Mesodermal cell (in vitro differentiated cells): ENCODE data around the gene RTKN2.
"Not testable (repeated sequence)": the region's sequence is repeated elsewhere in the genome, so short reads cannot be mapped to it uniquely, and the experiment has no call there.

ENCODE experiments used
- H3K27ac ChIP-seq: 2 replicates; pipeline ENCODE4 v1.7.0; 2013; ENCODE audit warnings: mild to moderate bottlenecking, low read depth, low read length, moderate library complexity; ENCODE audit not compliant: severe bottlenecking
- H3K36me3 ChIP-seq: 2 replicates; pipeline ENCODE4 v1.7.1; 2013; ENCODE audit warnings: mild to moderate bottlenecking, low read length, moderate library complexity; ENCODE audit not compliant: control insufficient read depth, insufficient read depth
- H3K4me1 ChIP-seq: one replicate; pipeline ENCODE4 v1.7.1; 2013; ENCODE audit warnings: mild to moderate bottlenecking, low read length; ENCODE audit not compliant: insufficient read depth, control insufficient read depth, poor library complexity, severe bottlenecking
- H3K4me3 ChIP-seq: 2 replicates; pipeline ENCODE4 v1.7.0; 2013; ENCODE audit warnings: low read length, control low read depth, mild to moderate bottlenecking; ENCODE audit not compliant: insufficient read depth, poor library complexity, severe bottlenecking; ENCODE audit errors: extremely low read depth
- H3K9me3 ChIP-seq: 2 replicates; pipeline ENCODE4 v1.7.1; 2013; ENCODE audit warnings: mild to moderate bottlenecking, low read length, moderate library complexity; ENCODE audit not compliant: control insufficient read depth
- WGBS, 2 experiments: methylation state at CpG; one replicate each; pipeline ENCODE4 v1.1.5; 2013; ENCODE audit warnings: missing lambda C conversion rate in 2 of 2; ENCODE audit not compliant: insufficient coverage in 2 of 2; 5-methylcytosine and 5-hydroxymethylcytosine counted together

Gene RTKN2

DNA sequence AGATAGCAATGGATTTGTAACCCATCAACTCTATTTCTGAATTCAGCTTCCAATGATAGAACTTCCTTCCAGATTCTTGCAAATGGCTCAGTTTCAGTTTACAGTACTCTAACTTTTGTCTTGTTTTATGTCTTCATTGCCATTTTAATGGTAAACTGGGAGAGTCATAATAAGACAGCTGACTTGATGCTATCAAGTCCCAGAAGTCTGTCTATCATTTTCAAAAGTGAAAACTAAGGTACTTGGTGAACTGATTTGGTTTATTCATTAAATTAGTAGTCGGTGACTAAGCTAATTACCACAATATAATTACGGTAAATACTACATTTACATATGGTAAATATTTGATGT is 25.0 kb downstream of the RTKN2 start:
- WGBS, 2 experiments = no CpG with 5 or more reads among the region's 2 CpGs
- no peaks in the 10 kb centered on the region for H3K4me1 ChIP-seq
- no peak overlapping the region for H3K27ac ChIP-seq
- no peaks in the 10 kb centered on the region for H3K36me3 ChIP-seq
- H3K9me3 ChIP-seq = no peaks in the 10 kb centered on the region
- no peak overlapping the region for H3K4me3 ChIP-seq

DNA sequence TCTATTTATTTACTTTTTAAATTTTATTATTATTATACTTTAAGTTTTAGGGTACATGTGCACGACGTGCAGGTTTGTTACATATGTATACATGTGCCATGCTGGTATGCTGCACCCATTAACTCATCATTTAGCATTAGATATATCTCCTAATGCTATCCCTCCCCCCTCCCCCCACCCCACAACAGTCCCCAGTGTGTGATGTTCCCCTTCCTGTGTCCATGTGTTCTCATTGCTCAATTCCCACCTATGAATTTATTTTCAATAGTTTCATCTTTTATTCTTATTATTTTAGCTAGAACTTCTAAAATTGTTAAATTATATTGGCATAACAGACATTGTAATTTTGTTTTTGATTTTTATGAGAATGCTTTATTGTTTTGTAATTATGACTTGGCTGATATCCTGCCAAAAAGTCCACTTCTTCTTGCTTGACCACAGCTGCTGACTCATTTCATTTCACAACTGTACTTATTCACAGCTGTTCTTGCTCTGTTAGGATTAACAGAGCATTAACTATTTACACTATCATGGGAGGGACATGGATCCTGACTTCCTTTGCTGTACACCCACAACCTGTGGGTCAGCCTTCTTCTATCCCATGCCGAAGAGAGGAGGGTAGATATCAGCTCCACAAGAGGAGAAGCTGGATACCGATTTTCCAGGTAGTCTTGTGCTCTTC is 25.5 kb downstream of the RTKN2 start:
- WGBS, 2 experiments = 100% methylated on average over 2 of the region's 4 CpGs
- H3K36me3 ChIP-seq, H3K4me1 ChIP-seq, H3K27ac ChIP-seq, H3K4me3 ChIP-seq, H3K9me3 ChIP-seq: not testable (repeated sequence)

GRCh38 chr10:62241521-62241920 is 27.1 kb downstream of the RTKN2 start:
- H3K9me3 ChIP-seq, H3K27ac ChIP-seq, H3K36me3 ChIP-seq, H3K4me1 ChIP-seq, H3K4me3 ChIP-seq: not testable (repeated sequence)
- WGBS, 2 experiments = 95% methylated on average over 4 of the region's 4 CpGs; no CpG with 5 or more reads in 1 of the 2 experiments

GRCh38 chr10:62239994-62240393 is 28.6 kb downstream of the RTKN2 start:
- no peak overlapping the region for H3K27ac ChIP-seq
- H3K4me3 ChIP-seq = no peak overlapping the region
- H3K9me3 ChIP-seq = no peaks in the 10 kb centered on the region
- no CpG with 5 or more reads among the region's 5 CpGs for WGBS, 2 experiments
- H3K36me3 ChIP-seq = no peaks in the 10 kb centered on the region
- no peaks in the 10 kb centered on the region for H3K4me1 ChIP-seq

DNA sequence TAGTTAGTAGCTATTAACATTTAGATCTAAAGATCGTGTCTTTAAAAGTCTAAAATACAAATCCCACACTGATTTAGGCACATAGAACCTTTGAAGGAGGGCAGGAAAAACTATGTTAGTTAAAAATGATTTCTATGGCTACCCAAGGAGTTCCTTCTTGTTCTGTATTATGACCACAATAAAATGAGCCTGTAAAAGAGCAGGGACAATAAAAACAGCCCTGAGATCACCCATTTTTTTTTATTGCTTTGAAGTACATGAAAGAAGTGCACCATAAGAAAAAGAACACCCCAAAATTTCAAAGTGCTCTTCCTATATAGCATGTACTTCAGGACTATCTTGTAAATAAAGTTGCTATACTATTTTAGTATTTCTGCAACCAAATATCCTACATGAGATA is 29.8 kb downstream of the RTKN2 start:
- no peak overlapping the region for H3K27ac ChIP-seq
- H3K4me3 ChIP-seq = no peak overlapping the region
- peaks cover 7% of the 10 kb centered on the region for H3K4me1 ChIP-seq
- no peaks in the 10 kb centered on the region for H3K9me3 ChIP-seq
- WGBS, 2 experiments = no CpG with 5 or more reads among the region's 1 CpG
- H3K36me3 ChIP-seq = no peaks in the 10 kb centered on the region

- Histone ChIP-seq H3K4me1 (peaks cover 7% of the 10 kb centered on the region), H3K9me3 (no peaks in the 10 kb centered on the region), H3K27ac (no peak overlapping the region), H3K4me3 (no peak overlapping the region), H3K36me3 (no peaks in the 10 kb centered on the region)
Observed at GRCh38 chr10:62237966-62238365, 30.7 kb downstream of the RTKN2 start.

DNA sequence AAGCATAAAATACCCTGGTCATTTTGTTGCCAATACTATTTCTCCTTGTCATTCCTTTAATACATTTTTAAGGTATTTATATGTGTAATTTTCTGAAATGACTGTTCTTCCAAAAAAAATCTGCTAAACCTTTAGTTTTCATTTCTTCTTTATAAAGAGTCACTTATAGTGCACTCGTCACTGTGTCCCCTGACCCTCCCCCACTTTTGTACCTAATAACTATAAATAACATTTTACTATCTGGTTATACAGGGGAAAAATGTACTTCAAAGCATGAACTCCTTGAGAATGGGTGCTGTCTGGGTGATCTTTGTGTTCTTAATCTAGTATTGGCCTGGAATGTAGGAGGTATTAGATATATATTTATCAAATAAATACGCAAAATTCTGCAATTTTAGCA is 31.1 kb downstream of the RTKN2 start:
- H3K4me1 ChIP-seq = peaks cover 7% of the 10 kb centered on the region
- H3K36me3 ChIP-seq = no peaks in the 10 kb centered on the region
- WGBS, 2 experiments = no CpG with 5 or more reads among the region's 2 CpGs
- no peak overlapping the region for H3K4me3 ChIP-seq
- no peak overlapping the region for H3K27ac ChIP-seq
- H3K9me3 ChIP-seq = no peaks in the 10 kb centered on the region

GRCh38 chr10:62234077-62234605 is 34.5 kb downstream of the RTKN2 start:
- no peak overlapping the region for H3K4me3 ChIP-seq
- H3K27ac ChIP-seq = no peak overlapping the region
- H3K4me1 ChIP-seq = peaks cover 7% of the 10 kb centered on the region
- no peaks in the 10 kb centered on the region for H3K9me3 ChIP-seq
- 71 to 94% methylated on average over 1 to 2 of the region's 2 CpGs for WGBS, 2 experiments
- no peaks in the 10 kb centered on the region for H3K36me3 ChIP-seq

DNA sequence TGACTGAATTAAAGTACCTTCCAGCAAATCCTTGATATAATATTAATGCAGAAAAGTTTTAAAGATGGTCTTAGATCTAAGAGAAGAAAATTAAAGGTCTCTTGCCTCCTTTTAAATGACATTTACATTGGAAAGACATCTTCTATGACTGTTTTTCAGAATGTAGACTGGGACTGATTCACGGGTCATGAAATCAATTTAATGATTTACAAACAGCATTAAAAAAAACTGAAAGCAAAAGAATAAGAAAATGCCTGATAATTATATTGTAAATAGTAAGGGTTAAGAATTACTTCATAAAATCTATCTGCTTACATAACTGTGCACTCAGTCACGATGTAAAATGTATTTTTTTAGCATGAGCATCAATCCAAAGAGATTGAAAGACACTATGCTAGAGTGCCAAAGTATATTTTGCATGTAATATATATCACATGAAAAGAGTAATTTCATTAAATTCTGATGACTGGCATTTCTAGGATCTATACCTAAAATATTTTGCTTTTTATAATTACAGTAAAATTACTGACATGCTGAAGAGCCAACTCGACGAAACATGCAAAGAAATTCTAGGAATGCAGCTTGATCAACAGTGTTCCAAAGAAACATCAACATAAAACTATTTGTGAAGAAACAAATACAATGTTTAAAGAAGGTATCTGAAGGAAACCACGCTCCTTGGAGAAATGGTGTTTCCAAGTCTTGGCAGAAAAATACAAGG is 35.1 kb downstream of the RTKN2 start:
- 100% methylated on average over 1 of the region's 5 CpGs for WGBS, 2 experiments
- Histone ChIP-seq H3K36me3 (no peaks in the 10 kb centered on the region), H3K4me1 (peaks cover 7% of the 10 kb centered on the region), H3K9me3 (no peaks in the 10 kb centered on the region), H3K4me3 (no peak overlapping the region), H3K27ac (no peak overlapping the region)

DNA sequence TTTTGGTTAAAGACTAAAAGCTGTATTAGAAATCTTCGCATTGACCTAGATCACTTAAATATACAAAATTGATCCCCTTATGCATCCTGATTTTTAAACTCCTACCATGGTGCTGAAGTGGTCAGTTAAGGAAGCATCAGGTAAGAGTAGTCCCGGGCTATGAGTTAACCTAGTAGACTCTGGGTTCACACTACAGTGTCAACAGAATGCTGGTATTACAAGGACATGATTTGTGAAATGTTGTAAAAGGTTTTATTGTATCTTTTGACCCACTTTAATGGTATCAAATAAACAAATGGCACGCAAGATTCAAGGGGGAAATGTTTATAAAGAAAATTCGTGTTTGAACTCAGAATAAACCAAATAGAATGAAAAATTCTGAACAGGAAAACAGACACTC is 36.8 kb downstream of the RTKN2 start:
- Histone ChIP-seq H3K4me3 (no peak overlapping the region), H3K4me1 (peaks cover 7% of the 10 kb centered on the region), H3K9me3 (no peaks in the 10 kb centered on the region), H3K27ac (peak overlapping the region; percentile 50), H3K36me3 (no peaks in the 10 kb centered on the region)
- WGBS, 2 experiments = 80 to 100% methylated on average over 1 of the region's 4 CpGs

DNA sequence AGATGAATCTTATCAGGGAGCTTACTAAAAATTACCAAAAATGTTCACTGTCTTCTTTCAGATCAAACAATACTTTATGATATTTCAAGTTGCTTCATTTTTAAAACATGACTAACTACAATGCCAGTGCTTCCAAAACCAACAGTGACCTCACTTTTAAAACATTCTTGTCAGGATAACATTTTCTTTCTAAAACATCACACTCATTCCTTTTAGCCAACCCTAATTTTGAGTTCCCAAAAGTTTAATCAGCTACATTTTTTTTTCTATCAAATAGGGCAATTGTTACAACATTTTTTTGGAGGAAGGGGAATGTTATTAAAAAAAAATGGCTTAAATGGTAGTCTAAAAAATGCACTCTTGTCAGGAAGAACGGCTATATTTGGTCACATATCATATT is 37.3 kb downstream of the RTKN2 start:
- H3K4me3 ChIP-seq = no peak overlapping the region
- H3K9me3 ChIP-seq = no peaks in the 10 kb centered on the region
- peak overlapping the region; percentile 50 for H3K27ac ChIP-seq
- WGBS, 2 experiments = no CpG with 5 or more reads among the region's 1 CpG
- no peaks in the 10 kb centered on the region for H3K36me3 ChIP-seq
- peaks cover 7% of the 10 kb centered on the region for H3K4me1 ChIP-seq
